Measurements from ENCODE around the gene ATP8A1. TPM values are rescaled to one million over a fixed set of nuclear protein-coding genes. Genes with fewer than 3 reads are reported as not detected.
"Not testable (repeated sequence)": the region's sequence is repeated elsewhere in the genome, so short reads cannot be mapped to it uniquely, and the experiment has no call there.

Gene ATP8A1
- total RNA-seq, 1 experiment from 2014 or later, result 3.9 TPM

DNA sequence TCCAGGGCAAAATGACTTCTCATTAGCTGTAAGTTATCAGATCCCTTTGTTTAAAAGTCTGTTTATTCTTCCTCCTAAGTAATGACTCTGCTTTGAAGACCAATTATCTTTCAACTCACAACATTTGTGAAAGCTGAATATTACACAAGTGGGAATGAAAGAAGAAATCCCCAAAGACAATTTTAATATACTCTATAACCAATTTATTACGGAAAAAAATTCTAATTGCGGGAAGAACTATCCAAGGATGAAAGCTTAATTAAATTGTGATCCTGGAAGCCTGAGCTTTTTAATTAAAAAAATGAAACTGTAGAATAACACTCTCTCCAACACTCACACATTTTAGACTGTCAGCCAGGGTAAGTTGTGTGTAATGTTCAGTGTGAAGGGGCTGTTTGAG lies 275.2 kb downstream of the ATP8A1 start:
- no peaks in the 10 kb centered on the region for H3K36me3 ChIP-seq (replicated peaks; ENCODE audit: control insufficient read depth, insufficient read depth, low read length)
- DNase-seq, result no peak
- H3K4me3 ChIP-seq (ENCODE audit: insufficient read depth, low read depth, low read length), result no peak overlapping the region
- H3K27me3 ChIP-seq (ENCODE audit: control insufficient read depth, insufficient read depth, low read length), result no peaks in the 10 kb centered on the region

DNA sequence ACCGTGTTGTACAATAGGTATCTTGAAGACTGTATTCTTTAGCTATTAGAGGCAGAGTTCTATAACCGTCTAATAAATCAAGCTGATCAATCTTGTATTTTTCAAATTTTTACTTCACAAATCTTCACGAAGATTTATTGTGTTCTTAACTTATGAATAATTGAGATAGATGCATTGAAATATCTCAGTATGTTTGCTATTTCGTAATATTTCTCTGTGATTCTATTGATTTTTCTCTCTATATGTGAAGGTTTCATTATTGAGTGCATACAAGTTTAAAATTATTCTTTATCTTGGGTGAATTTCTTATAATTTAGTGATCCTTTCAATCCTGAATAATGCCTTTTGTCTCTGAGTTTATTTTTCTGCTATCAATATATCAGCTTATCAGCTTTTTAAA lies 279.4 kb downstream of the ATP8A1 start:
- Histone ChIP-seq H3K4me3 (ENCODE audit: insufficient read depth, low read depth, low read length) (no peak overlapping the region), H3K27me3 (ENCODE audit: control insufficient read depth, insufficient read depth, low read length) (no peaks in the 10 kb centered on the region), H3K36me3 (replicated peaks; ENCODE audit: control insufficient read depth, insufficient read depth, low read length) (no peaks in the 10 kb centered on the region)
- no peak for DNase-seq

- not testable (repeated sequence) for H3K27me3 ChIP-seq (ENCODE audit: control insufficient read depth, insufficient read depth, low read length); H3K4me3 ChIP-seq (ENCODE audit: insufficient read depth, low read depth, low read length); DNase-seq; H3K36me3 ChIP-seq (replicated peaks; ENCODE audit: control insufficient read depth, insufficient read depth, low read length)
Observed at GRCh38 chr4:42372303-42372702, 284.6 kb downstream of the ATP8A1 start.

GRCh38 chr4:42371305-42372252 lies 285.3 kb downstream of the ATP8A1 start:
- peak; percentile 41 for DNase-seq
- Histone ChIP-seq H3K36me3 (replicated peaks; ENCODE audit: control insufficient read depth, insufficient read depth, low read length) (no peaks in the 10 kb centered on the region), H3K4me3 (ENCODE audit: insufficient read depth, low read depth, low read length) (no peak overlapping the region), H3K27me3 (ENCODE audit: control insufficient read depth, insufficient read depth, low read length) (no peaks in the 10 kb centered on the region)

DNA sequence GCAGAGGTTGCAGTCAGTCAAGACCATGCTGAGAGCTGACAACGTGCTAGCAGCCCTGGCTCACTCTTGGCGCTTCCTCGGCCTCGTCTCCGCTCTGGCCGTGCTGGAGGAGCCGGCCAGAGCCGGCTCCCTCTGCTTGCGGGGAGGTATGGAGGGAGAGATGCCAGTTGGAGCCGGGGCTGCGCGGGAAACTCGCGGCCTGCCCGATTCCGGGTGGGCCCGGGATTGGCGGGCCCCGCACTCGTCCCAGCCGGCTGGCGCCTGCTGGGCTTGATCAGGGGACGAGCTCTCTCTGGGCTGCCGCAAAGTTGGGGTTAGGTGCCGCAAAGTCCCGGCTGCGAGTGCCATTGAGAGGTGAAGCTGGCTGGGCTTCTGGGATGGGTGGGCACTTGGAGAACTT lies 287.4 kb downstream of the ATP8A1 start:
- H3K36me3 ChIP-seq (replicated peaks; ENCODE audit: control insufficient read depth, insufficient read depth, low read length), result no peaks in the 10 kb centered on the region
- H3K27me3 ChIP-seq (ENCODE audit: control insufficient read depth, insufficient read depth, low read length), result no peaks in the 10 kb centered on the region
- DNase-seq, result no peak
- H3K4me3 ChIP-seq (ENCODE audit: insufficient read depth, low read depth, low read length), result no peak overlapping the region

DNA sequence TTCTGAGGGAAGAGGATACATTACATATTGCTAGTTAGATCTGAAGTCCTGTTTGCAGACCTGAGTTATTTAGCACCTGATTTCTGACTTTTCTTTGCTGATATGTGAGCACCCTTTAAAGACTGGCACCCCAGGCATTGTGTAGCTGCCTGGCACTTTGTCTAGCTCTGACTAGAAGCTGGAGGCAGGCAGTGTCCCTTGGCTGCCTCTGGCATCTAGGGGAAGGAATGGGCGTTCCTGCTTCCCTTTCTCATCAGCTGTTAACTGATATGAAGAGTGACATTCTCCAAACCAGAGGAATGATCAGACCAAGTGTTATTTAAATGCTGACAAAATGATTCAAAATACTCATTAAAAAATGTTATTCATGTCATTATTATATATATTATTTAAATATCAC lies 289.9 kb downstream of the ATP8A1 start:
- Histone ChIP-seq H3K36me3 (replicated peaks; ENCODE audit: control insufficient read depth, insufficient read depth, low read length) (no peaks in the 10 kb centered on the region), H3K27me3 (ENCODE audit: control insufficient read depth, insufficient read depth, low read length) (no peaks in the 10 kb centered on the region), H3K4me3 (ENCODE audit: insufficient read depth, low read depth, low read length) (no peak overlapping the region)
- no peak for DNase-seq

DNA sequence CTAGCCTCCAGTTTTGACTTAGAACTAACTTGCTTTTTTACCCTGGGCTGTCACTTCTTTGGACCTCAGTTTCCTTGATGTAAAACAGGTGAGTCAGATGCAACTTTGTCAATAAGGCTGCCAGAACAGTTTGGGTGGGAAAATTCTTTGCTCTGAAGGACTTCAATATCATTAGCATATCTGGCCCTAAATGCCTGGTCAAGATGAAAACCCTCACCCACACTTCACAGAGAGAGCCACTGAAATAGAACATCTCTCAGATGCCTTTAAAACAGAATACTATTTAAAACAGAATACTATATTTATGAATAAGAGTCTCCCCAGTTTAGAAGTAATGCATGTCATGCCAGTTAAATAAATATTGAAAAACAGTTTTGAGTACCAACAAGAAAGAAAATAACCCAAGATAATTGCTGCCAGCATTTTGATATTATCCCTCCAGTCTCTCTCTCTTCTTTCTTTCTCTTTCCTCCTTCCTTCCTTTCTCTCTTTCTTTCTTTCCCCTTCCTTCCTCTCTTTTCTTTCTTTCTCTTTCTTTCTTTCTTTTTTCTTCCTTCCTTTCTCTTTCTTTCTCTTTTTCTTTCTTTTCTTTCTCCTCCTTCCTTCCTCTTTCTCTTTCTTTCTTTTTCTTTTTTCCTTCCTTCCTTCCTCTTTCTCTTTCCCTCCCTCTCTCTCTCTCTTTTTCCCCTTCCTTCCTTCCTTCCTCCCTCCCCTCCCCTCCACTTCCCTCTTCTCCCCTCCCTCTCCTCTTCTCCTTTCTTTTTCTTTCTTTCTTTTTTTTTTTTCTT lies 292.4 kb downstream of the ATP8A1 start:
- Histone ChIP-seq H3K4me3 (ENCODE audit: insufficient read depth, low read depth, low read length) (no peak overlapping the region), H3K27me3 (ENCODE audit: control insufficient read depth, insufficient read depth, low read length) (no peaks in the 10 kb centered on the region), H3K36me3 (replicated peaks; ENCODE audit: control insufficient read depth, insufficient read depth, low read length) (no peaks in the 10 kb centered on the region)
- no peak for DNase-seq

DNA sequence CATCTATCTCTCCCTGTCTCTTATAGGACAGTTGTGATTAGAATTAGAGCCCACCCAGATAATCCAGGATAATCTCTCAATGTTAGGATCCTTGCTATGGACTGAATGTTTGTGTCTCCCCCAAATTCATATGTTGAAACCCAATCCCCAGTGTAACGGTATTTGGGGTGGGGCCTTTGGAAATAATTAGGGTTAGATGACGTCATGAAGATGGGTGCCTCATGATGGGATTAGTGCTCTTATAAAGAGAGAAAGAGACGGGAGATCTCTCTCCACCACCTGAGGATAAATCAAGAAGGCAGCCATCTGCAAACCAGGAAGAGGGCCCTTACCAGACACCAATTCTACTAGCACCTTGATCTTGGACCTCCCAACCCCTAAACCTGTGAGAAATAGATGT lies 293.3 kb downstream of the ATP8A1 start:
- no peak overlapping the region for H3K4me3 ChIP-seq (ENCODE audit: insufficient read depth, low read depth, low read length)
- DNase-seq, result no peak
- no peaks in the 10 kb centered on the region for H3K27me3 ChIP-seq (ENCODE audit: control insufficient read depth, insufficient read depth, low read length)
- H3K36me3 ChIP-seq (replicated peaks; ENCODE audit: control insufficient read depth, insufficient read depth, low read length), result no peaks in the 10 kb centered on the region

DNA sequence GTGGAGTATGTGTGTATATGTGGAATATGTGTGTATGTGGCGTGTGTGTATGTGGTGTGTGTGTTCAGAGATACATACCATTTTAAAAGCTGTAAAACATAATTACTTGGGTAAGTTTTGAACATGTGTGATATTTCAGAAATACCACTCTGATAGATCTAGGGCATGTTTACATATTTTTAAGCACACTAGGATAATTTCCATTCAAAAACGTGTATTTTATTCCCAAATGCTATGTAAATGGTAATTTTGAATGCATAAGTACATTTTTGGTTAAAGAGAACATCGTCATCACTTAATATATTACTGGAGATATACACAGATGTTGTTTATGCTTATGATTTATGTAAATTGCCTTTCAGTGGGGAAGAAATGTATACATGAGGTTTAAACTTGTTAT lies 294.3 kb downstream of the ATP8A1 start:
- Histone ChIP-seq H3K4me3 (ENCODE audit: insufficient read depth, low read depth, low read length) (no peak overlapping the region), H3K36me3 (replicated peaks; ENCODE audit: control insufficient read depth, insufficient read depth, low read length) (no peaks in the 10 kb centered on the region), H3K27me3 (ENCODE audit: control insufficient read depth, insufficient read depth, low read length) (no peaks in the 10 kb centered on the region)
- DNase-seq, result no peak

GRCh38 chr4:42361456-42361855 lies 295.4 kb downstream of the ATP8A1 start:
- H3K36me3 ChIP-seq (replicated peaks; ENCODE audit: control insufficient read depth, insufficient read depth, low read length), result no peaks in the 10 kb centered on the region
- no peak for DNase-seq
- H3K27me3 ChIP-seq (ENCODE audit: control insufficient read depth, insufficient read depth, low read length), result no peaks in the 10 kb centered on the region
- no peak overlapping the region for H3K4me3 ChIP-seq (ENCODE audit: insufficient read depth, low read depth, low read length)

DNA sequence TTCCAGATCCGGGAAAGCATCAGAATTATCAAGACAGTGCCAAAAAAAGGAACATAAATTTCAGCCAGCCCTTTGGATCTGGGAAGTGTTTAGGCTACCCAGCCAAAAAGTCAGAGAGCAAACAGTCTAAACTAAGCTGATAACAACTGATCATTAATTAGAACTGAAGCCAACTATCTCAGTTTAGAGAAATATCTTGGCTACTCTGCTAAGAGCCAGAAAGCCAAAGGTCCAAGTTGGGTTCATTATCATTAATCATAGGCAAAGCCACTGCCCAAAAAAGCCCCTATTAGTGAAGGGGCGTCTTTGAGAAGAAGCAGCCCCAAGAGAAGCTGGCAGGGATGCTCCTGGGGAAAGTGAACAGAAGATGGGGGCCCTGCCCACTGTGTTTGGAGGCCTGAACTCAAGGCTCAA lies 296.6 kb downstream of the ATP8A1 start:
- Histone ChIP-seq H3K4me3 (ENCODE audit: insufficient read depth, low read depth, low read length) (no peak overlapping the region), H3K27me3 (ENCODE audit: control insufficient read depth, insufficient read depth, low read length) (no peaks in the 10 kb centered on the region), H3K36me3 (replicated peaks; ENCODE audit: control insufficient read depth, insufficient read depth, low read length) (no peaks in the 10 kb centered on the region)
- no peak for DNase-seq

DNA sequence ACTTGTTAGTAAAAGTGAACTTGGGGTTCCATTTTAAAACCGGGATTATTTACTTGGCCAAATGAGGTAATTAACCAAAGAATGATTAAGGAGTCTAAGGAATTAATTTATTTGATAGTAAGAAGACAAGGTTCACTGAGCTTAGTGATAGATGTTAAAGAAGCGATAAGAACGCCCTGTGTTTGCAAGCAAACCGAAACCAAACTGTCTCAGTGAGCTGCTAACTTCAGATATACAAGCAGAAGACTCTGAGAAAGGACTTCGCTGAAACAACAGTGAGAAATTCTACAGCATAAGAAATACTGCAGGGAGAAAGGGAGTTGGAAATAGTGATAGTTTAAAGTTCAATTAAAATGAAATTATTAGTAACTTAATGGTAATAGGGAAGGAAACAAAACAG lies 297.2 kb downstream of the ATP8A1 start:
- Histone ChIP-seq H3K4me3 (ENCODE audit: insufficient read depth, low read depth, low read length) (no peak overlapping the region), H3K36me3 (replicated peaks; ENCODE audit: control insufficient read depth, insufficient read depth, low read length) (no peaks in the 10 kb centered on the region), H3K27me3 (ENCODE audit: control insufficient read depth, insufficient read depth, low read length) (no peaks in the 10 kb centered on the region)
- no peak for DNase-seq

Measured in H7 (cell line).